AG04449 (cell line): ENCODE measurements around the gene CREG2.

ENCODE experiments used
- CTCF ChIA-PET: fragments of 350-600 bp; formaldehyde crosslinking; extraction: SDS; loops from one replicate; lab custom pipeline; 2021; ENCODE audit warnings: antibody characterized with exemption; lab: Yijun Ruan, JAX
- POLR2A ChIA-PET: fragments of 400-600, 350-600 bp; formaldehyde crosslinking; extraction: SDS; loops from one replicate; lab custom pipeline; 2020; ENCODE audit warnings: antibody characterized with exemption, inconsistent platforms; lab: Yijun Ruan, JAX
- DNase-seq: peaks from one replicate; pipeline ENCODE4 v3.0.0-alpha.2; 2010; ENCODE audit warnings: low read depth, low spot score
- H3K4me3 ChIP-seq: 2 replicates; pipeline ENCODE4 v1.5.1; 2011; ENCODE audit warnings: low read depth, mild to moderate bottlenecking, control low read depth, low read length
- CTCF ChIP-seq: IDR thresholded peaks from one replicate; pipeline ENCODE4 v1.5.1; 2011; ENCODE audit warnings: mild to moderate bottlenecking, moderate library complexity, low read length, control low read depth, inconsistent platforms; ENCODE audit not compliant: insufficient read depth; ENCODE audit errors: missing control alignments

CREG2 gene

GRCh38 chr2:101430156-101430555 is 42.9 kb upstream of the CREG2 start:
- ChIA-PET CTCF (interaction anchor here (1.9 to 2.2 kb wide), 2 partner anchors 10 to 11 kb away, joined by 11 to 17 read pairs; no protein-coding TSS in a partner anchor), POLR2A (no interaction called here)
- DNase-seq = no peak
- no peak for TF ChIP-seq CTCF
- no peak overlapping the region for H3K4me3 ChIP-seq

- CTCF ChIA-PET = interaction anchor here (0.9 to 2.2 kb wide), 2 partner anchors 10 to 18 kb away, joined by 3 to 17 read pairs; no protein-coding TSS in a partner anchor
- POLR2A ChIA-PET = no interaction called here
- no peak for TF ChIP-seq CTCF
- DNase-seq = no peak
- no peak overlapping the region for H3K4me3 ChIP-seq
These were observed 42.1 kb upstream of the CREG2 start for GRCh38 chr2:101429453-101429852.

- DNase-seq = no peak
- TF ChIP-seq CTCF = no peak
- ChIA-PET POLR2A (no interaction called here), CTCF (interaction anchor here (0.9 to 2.2 kb wide), 2 partner anchors 9 to 18 kb away, joined by 3 to 17 read pairs; no protein-coding TSS in a partner anchor)
- no peak overlapping the region for H3K4me3 ChIP-seq
These were observed 41.3 kb upstream of the CREG2 start for GRCh38 chr2:101428422-101429176.

- CTCF ChIA-PET = interaction anchor here (2.2 kb wide), 1 partner anchor 8 kb away, joined by 17 read pairs; no protein-coding TSS in a partner anchor
- no peak for DNase-seq
- no peak overlapping the region for H3K4me3 ChIP-seq
- no peak for TF ChIP-seq CTCF
- POLR2A ChIA-PET = no interaction called here
These were observed 40.4 kb upstream of the CREG2 start for GRCh38 chr2:101427743-101428142.

GRCh38 chr2:101427240-101427639 is 39.9 kb upstream of the CREG2 start:
- H3K4me3 ChIP-seq = no peak overlapping the region
- DNase-seq = no peak
- ChIA-PET CTCF (no interaction called here), POLR2A (no interaction called here)
- TF ChIP-seq CTCF = no peak

GRCh38 chr2:101426822-101427221 is 39.5 kb upstream of the CREG2 start:
- H3K4me3 ChIP-seq = no peak overlapping the region
- ChIA-PET POLR2A (no interaction called here), CTCF (no interaction called here)
- no peak for DNase-seq
- no peak for TF ChIP-seq CTCF
